Neural crest cell (in vitro differentiated cells): Measurements from ENCODE around the gene TMEM167A. TPM values are rescaled to one million over a fixed set of nuclear protein-coding genes. Genes with fewer than 3 reads are reported as not detected.

Experiments
- DNase-seq: peaks from one replicate; pipeline ENCODE4 v3.0.0; 2021; ENCODE audit warnings: low read depth, mixed read lengths, low spot score
- H3K27ac Mint-ChIP-seq: one replicate; pipeline ENCODE4 v1.8.0; 2021; ENCODE audit warnings: mild to moderate bottlenecking, mixed read lengths; ENCODE audit not compliant: unreplicated experiment
- H3K27me3 Mint-ChIP-seq: 2 replicates; pipeline ENCODE4 v1.8.0; 2021; ENCODE audit warnings: low read depth, mild to moderate bottlenecking, mixed read lengths
- H3K36me3 Mint-ChIP-seq: 2 replicates; pipeline ENCODE4 v1.8.0; 2021; ENCODE audit warnings: low read depth, mild to moderate bottlenecking, mixed read lengths
- H3K4me1 Mint-ChIP-seq: 2 replicates; pipeline ENCODE4 v1.8.0; 2021; ENCODE audit warnings: mixed read lengths
- H3K4me3 Mint-ChIP-seq: one replicate; pipeline ENCODE4 v1.8.0; 2021; ENCODE audit warnings: mild to moderate bottlenecking, mixed read lengths
- H3K9me3 Mint-ChIP-seq: 2 replicates; pipeline ENCODE4 v1.8.0; 2021; ENCODE audit warnings: mixed read lengths
- CTCF ChIP-seq: fragments of 200-600 bp; sonication (generic); conservative IDR thresholded peaks from 2 replicates; pipeline ENCODE4 v1.5.0; 2021; ENCODE audit warnings: antibody characterized with exemption, mild to moderate bottlenecking
- long read RNA-seq: library from polyadenylated mRNA; unstranded; transcript quantifications from one replicate; pipeline ENCODE4 v2.0.0, GENCODE V29; 2020
- total RNA-seq: library from RNA; stranded (reverse); gene quantifications from 2 replicates; pipeline ENCODE4 v1.2.1, GENCODE V29; 2021

TMEM167A gene
- total RNA-seq, result 94.0 and 98.8 TPM in 2 replicates
- long read RNA-seq, full-length matches to known transcripts, result 70 of 94 reads
- long read RNA-seq, partial matches to known transcripts, result 2 of 94 reads
- long read RNA-seq, other reads (novel, unspliced or antisense), result 22 of 94 reads

- Mint-ChIP-seq H3K27me3 (no peaks in the 10 kb centered on the region), H3K4me1 (peaks cover 36% of the 10 kb centered on the region), H3K27ac (peak within 1 kb of the TSS; percentile 99), H3K4me3 (peak within 1 kb of the TSS; percentile 99), H3K36me3 (peaks cover 6% of the 10 kb centered on the region), H3K9me3 (no peaks in the 10 kb centered on the region)
- TF ChIP-seq CTCF, result no peak
- DNase-seq, result peak; percentile 78
These were observed at the start of gene TMEM167A, which contains the start of gene XRCC4 for GRCh38 chr5:83076742-83077661. TMEM167A (minus strand) TSS chr5:83077394; CDS start chr5:83077323, 71 bp downstream. XRCC4 (plus strand) TSS chr5:83077547; CDS start chr5:83104920, 27,373 bp downstream.

GRCh38 chr5:83126501-83126900, 49.3 kb upstream of the TMEM167A start:
- H3K27me3 Mint-ChIP-seq, result no peaks in the 10 kb centered on the region
- peaks cover 16% of the 10 kb centered on the region for H3K9me3 Mint-ChIP-seq
- no peaks in the 10 kb centered on the region for H3K4me1 Mint-ChIP-seq
- no peak for TF ChIP-seq CTCF
- H3K4me3 Mint-ChIP-seq, result no peak overlapping the region
- DNase-seq, result no peak
- no peak overlapping the region for H3K27ac Mint-ChIP-seq
- H3K36me3 Mint-ChIP-seq, result peaks cover 22% of the 10 kb centered on the region

- TF ChIP-seq CTCF, result no peak
- peaks cover 10% of the 10 kb centered on the region for H3K9me3 Mint-ChIP-seq
- no peaks in the 10 kb centered on the region for H3K27me3 Mint-ChIP-seq
These were observed 48.4 kb upstream of the TMEM167A start for GRCh38 chr5:83125560-83125959.

GRCh38 chr5:83124593-83124992, 47.4 kb upstream of the TMEM167A start:
- H3K27ac Mint-ChIP-seq, result no peak overlapping the region
- H3K9me3 Mint-ChIP-seq, result peaks cover 6% of the 10 kb centered on the region
- H3K4me1 Mint-ChIP-seq, result no peaks in the 10 kb centered on the region
- no peaks in the 10 kb centered on the region for H3K27me3 Mint-ChIP-seq
- TF ChIP-seq CTCF, result no peak
- no peak overlapping the region for H3K4me3 Mint-ChIP-seq
- peaks cover 21% of the 10 kb centered on the region for H3K36me3 Mint-ChIP-seq
- DNase-seq, result no peak

More at GRCh38 chr5:83125560-83125959, 48.4 kb upstream of the TMEM167A start:
- Mint-ChIP-seq H3K27ac (no peak overlapping the region), H3K36me3 (peaks cover 19% of the 10 kb centered on the region), H3K4me3 (no peak overlapping the region), H3K4me1 (no peaks in the 10 kb centered on the region)
- no peak for DNase-seq

GRCh38 chr5:83118976-83119375, 41.8 kb upstream of the TMEM167A start:
- Mint-ChIP-seq H3K9me3 (peaks cover 14% of the 10 kb centered on the region), H3K27ac (no peak overlapping the region), H3K36me3 (peaks cover 24% of the 10 kb centered on the region), H3K4me3 (no peak overlapping the region), H3K27me3 (no peaks in the 10 kb centered on the region), H3K4me1 (peaks cover 12% of the 10 kb centered on the region)
- TF ChIP-seq CTCF, result no peak
- no peak for DNase-seq
